DOHH2 (cell line): Measurements from ENCODE around the gene FAM9C.

Source experiments
- EZH2phosphoT487 ChIP-seq: fragments of 200-600 bp; sonication (generic); IDR thresholded peaks from 2 replicates; pipeline ENCODE4 v1.6.1; 2017; ENCODE audit warnings: borderline replicate concordance, mild to moderate bottlenecking, antibody characterized with exemption, low read length, moderate library complexity, mixed read lengths
- TF ChIP-seq, protein P1 (sequence below): fragments of 200-600 bp; sonication (generic); IDR thresholded peaks from one replicate; pipeline ENCODE4 v1.5.1; 2014; ENCODE audit warnings: antibody characterized with exemption, mild to moderate bottlenecking, low read depth, low read length; ENCODE audit not compliant: poor library complexity, severe bottlenecking

DNA sequence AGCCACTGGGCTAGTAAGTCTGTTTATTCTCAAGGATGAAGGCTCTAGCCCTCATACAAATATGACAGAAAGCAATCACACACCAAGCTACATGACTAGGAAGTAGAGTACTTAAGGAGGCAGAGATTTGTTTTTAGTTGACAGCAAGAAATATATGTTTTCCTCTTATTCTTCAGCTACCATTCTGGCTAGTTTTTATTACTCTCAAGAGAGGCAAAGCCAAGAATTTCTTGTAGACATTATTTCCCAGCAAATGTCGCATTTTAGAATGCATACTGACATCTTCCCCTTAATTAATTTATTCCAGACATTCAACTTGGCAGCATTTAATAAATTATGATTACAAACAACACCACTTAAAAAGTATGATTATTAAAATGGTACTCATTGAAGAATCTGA, 23.4 kb upstream of the FAM9C start:
- TF ChIP-seq, protein P1, sequence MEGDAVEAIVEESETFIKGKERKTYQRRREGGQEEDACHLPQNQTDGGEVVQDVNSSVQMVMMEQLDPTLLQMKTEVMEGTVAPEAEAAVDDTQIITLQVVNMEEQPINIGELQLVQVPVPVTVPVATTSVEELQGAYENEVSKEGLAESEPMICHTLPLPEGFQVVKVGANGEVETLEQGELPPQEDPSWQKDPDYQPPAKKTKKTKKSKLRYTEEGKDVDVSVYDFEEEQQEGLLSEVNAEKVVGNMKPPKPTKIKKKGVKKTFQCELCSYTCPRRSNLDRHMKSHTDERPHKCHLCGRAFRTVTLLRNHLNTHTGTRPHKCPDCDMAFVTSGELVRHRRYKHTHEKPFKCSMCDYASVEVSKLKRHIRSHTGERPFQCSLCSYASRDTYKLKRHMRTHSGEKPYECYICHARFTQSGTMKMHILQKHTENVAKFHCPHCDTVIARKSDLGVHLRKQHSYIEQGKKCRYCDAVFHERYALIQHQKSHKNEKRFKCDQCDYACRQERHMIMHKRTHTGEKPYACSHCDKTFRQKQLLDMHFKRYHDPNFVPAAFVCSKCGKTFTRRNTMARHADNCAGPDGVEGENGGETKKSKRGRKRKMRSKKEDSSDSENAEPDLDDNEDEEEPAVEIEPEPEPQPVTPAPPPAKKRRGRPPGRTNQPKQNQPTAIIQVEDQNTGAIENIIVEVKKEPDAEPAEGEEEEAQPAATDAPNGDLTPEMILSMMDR, result no peak
- no peak for TF ChIP-seq EZH2phosphoT487
